Osteoblast (primary cell): ENCODE measurements around the gene EGLN3. TPM values are rescaled to one million over a fixed set of nuclear protein-coding genes. Genes with fewer than 3 reads are reported as not detected.
"Not testable (repeated sequence)": the region's sequence is repeated elsewhere in the genome, so short reads cannot be mapped to it uniquely, and the experiment has no call there.

Source experiments
- DNase-seq: peaks from one replicate; pipeline ENCODE4 v3.0.0; 2011; ENCODE audit warnings: low spot score, mixed read lengths; ENCODE audit not compliant: insufficient read length; ENCODE audit errors: missing footprints
- H2AFZ ChIP-seq: 2 replicates; pipeline ENCODE4 v1.6.0; 2011; ENCODE audit warnings: mild to moderate bottlenecking, low read length
- H3K27ac ChIP-seq: 2 replicates; pipeline ENCODE4 v1.5.1; 2011; ENCODE audit warnings: mild to moderate bottlenecking, low read depth, low read length, moderate library complexity
- H3K27me3 ChIP-seq: 2 replicates; pipeline ENCODE4 v1.6.0; 2012; ENCODE audit warnings: mild to moderate bottlenecking, control low read depth, inconsistent platforms, low read length, moderate library complexity; ENCODE audit not compliant: insufficient read depth
- H3K36me3 ChIP-seq: 2 replicates; pipeline ENCODE4 v1.5.1; 2011; ENCODE audit warnings: mild to moderate bottlenecking, low read length, control low read depth, moderate library complexity; ENCODE audit not compliant: insufficient read depth
- H3K4me1 ChIP-seq: 2 replicates; pipeline ENCODE4 v1.5.1; 2011; ENCODE audit warnings: mild to moderate bottlenecking, low read length, control low read depth, moderate library complexity; ENCODE audit not compliant: insufficient read depth
- H3K4me2 ChIP-seq: 2 replicates; pipeline ENCODE4 v1.6.0; 2011; ENCODE audit warnings: mild to moderate bottlenecking, low read length; ENCODE audit not compliant: insufficient read depth
- H3K4me3 ChIP-seq: fragments of 200-600 bp; sonication (generic); 3 replicates; pipeline ENCODE4 v1.5.1; 2012; ENCODE audit warnings: mild to moderate bottlenecking, low read length, inconsistent platforms; ENCODE audit not compliant: insufficient read depth
- H3K79me2 ChIP-seq: 2 replicates; pipeline ENCODE4 v1.6.0; 2012; ENCODE audit warnings: mild to moderate bottlenecking, low read length, control low read depth, inconsistent platforms; ENCODE audit not compliant: insufficient read depth
- H3K9me3 ChIP-seq: 2 replicates; pipeline ENCODE4 v1.5.1; 2011; ENCODE audit warnings: low read depth, low read length, control low read depth
- H4K20me1 ChIP-seq: 2 replicates; pipeline ENCODE4 v1.6.0; 2012; ENCODE audit warnings: mild to moderate bottlenecking, low read length, control low read depth; ENCODE audit not compliant: insufficient read depth
- total RNA-seq: library from RNA; depleted of rRNA; stranded (reverse); fragments of >200 nt; gene quantifications from 2 replicates; pipeline ENCODE4 v1.2.3, GENCODE V29; 2012
- TF ChIP-seq, protein P1 (sequence below): IDR thresholded peaks from 2 replicates; pipeline ENCODE4 v1.5.1; 2011; ENCODE audit warnings: mild to moderate bottlenecking, low read depth, low read length, moderate library complexity; ENCODE audit errors: extremely low read depth

Gene EGLN3
- total RNA-seq, 1 donor = under 0.01 TPM

DNA sequence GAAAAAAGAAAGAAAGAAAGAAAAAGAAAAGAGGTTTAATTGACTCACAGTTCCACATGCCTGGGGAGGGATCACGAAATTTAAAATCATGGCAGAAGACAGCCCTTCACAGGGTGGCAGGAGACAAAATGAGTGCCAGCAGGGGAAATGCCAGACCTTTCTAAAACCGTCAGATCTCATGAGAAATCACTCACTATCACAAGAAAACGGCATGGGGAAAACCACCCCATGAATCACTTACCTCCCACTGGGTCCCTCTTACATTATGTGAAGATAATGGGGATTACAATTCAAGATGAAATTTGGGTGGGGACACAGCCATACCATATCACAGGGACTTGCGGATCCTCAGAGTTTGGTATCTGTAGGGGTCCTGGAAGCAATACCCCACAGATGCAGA lies 16.3 kb upstream of the EGLN3 start:
- no peak overlapping the region for H2AFZ ChIP-seq
- H3K9me3 ChIP-seq = no peaks in the 10 kb centered on the region
- H3K79me2 ChIP-seq = no peaks in the 10 kb centered on the region
- DNase-seq = no peak
- H3K27me3 ChIP-seq = no peaks in the 10 kb centered on the region
- no peak overlapping the region for H3K27ac ChIP-seq
- no peaks in the 10 kb centered on the region for H3K36me3 ChIP-seq
- TF ChIP-seq, protein P1, sequence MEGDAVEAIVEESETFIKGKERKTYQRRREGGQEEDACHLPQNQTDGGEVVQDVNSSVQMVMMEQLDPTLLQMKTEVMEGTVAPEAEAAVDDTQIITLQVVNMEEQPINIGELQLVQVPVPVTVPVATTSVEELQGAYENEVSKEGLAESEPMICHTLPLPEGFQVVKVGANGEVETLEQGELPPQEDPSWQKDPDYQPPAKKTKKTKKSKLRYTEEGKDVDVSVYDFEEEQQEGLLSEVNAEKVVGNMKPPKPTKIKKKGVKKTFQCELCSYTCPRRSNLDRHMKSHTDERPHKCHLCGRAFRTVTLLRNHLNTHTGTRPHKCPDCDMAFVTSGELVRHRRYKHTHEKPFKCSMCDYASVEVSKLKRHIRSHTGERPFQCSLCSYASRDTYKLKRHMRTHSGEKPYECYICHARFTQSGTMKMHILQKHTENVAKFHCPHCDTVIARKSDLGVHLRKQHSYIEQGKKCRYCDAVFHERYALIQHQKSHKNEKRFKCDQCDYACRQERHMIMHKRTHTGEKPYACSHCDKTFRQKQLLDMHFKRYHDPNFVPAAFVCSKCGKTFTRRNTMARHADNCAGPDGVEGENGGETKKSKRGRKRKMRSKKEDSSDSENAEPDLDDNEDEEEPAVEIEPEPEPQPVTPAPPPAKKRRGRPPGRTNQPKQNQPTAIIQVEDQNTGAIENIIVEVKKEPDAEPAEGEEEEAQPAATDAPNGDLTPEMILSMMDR = no peak
- H3K4me1 ChIP-seq = no peaks in the 10 kb centered on the region
- H4K20me1 ChIP-seq = no peaks in the 10 kb centered on the region
- no peak overlapping the region for H3K4me2 ChIP-seq
- no peak overlapping the region for H3K4me3 ChIP-seq

DNA sequence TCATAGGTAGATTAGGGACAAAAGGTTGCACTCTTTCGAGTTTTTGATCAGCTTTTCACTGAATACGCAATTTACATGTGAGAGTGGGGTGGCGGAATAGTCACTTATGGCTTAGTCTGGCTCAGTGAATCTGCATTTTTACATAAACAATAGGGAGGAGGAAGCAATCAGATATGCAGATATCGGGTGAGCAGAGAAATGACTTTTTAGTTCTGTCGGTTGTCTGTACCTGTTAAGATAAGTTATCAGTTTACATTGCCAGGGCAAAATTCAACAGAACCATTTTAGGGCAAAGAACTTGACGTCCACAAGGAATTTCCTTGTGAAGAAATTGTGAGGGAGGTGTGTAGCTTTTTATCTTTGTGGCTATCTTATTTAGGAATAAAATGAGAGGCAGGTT lies 15.4 kb upstream of the EGLN3 start:
- Histone ChIP-seq H3K4me1 (no peaks in the 10 kb centered on the region), H3K36me3 (no peaks in the 10 kb centered on the region), H3K27me3 (no peaks in the 10 kb centered on the region), H3K27ac (no peak overlapping the region), H3K79me2 (no peaks in the 10 kb centered on the region), H4K20me1 (no peaks in the 10 kb centered on the region), H3K9me3 (no peaks in the 10 kb centered on the region), H3K4me3 (no peak overlapping the region), H2AFZ (no peak overlapping the region), H3K4me2 (no peak overlapping the region)
- DNase-seq = no peak
- TF ChIP-seq, protein P1 = no peak

DNA sequence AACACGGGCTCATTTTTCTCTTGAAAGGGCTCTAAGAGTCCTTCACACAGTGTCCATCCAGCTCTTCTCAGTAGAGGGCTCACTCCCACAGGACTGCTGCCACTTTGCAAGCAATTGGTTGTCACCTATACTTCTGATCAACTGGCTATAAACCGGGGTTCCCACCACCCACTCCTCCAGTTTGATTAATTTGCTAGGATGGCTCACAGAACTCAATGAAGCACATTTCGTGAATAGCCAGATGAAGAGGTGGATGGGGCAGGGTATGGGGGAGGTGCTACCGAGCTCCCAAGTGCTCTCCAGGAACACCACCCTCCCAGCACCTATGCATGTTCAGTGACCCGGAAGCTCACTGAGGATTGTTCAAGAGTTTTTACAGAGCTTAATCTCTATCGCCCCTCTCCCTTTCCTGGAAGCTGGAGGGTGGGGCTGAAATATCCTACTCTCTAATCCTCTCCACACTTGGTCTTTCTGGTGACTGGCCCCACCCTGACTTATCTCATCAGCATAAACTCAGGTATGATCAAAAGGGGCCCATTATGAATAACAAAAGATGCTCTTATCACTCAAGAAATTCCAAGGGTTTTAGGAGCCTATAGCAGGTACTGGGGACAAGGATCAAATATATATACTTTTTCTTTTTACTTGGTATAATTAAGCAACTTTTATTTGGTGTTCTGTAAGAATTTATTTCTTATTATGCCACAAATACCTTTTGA lies 13.9 kb upstream of the EGLN3 start:
- no peaks in the 10 kb centered on the region for H3K9me3 ChIP-seq
- H3K4me3 ChIP-seq = no peak overlapping the region
- H2AFZ ChIP-seq = no peak overlapping the region
- no peak overlapping the region for H3K4me2 ChIP-seq
- no peaks in the 10 kb centered on the region for H3K79me2 ChIP-seq
- no peaks in the 10 kb centered on the region for H4K20me1 ChIP-seq
- DNase-seq = no peak
- H3K4me1 ChIP-seq = no peaks in the 10 kb centered on the region
- TF ChIP-seq, protein P1 = no peak
- H3K27ac ChIP-seq = no peak overlapping the region
- no peaks in the 10 kb centered on the region for H3K27me3 ChIP-seq
- H3K36me3 ChIP-seq = no peaks in the 10 kb centered on the region

DNA sequence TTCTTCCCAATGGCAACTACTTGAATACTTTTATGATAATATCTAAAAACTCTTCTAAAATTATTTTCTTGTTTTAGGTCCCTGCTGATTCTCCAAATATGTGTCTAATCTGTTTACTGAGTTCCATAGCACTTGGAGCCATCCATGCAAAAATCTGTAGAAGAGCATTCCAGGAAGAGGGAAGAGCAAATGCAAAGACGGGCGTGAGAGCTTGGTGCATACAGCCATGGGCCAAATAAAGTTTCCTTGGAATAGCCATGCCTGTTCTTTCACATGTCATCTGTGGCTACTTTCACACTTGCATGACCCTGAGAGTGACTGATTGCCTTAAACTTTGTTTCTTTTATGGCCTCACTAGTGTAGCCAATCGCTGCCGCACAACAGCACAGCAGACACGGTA lies 13.0 kb upstream of the EGLN3 start:
- Histone ChIP-seq H3K79me2 (no peaks in the 10 kb centered on the region), H3K36me3 (no peaks in the 10 kb centered on the region), H3K4me2 (no peak overlapping the region), H3K9me3 (no peaks in the 10 kb centered on the region), H2AFZ (no peak overlapping the region), H3K27me3 (no peaks in the 10 kb centered on the region), H4K20me1 (no peaks in the 10 kb centered on the region), H3K27ac (no peak overlapping the region), H3K4me1 (no peaks in the 10 kb centered on the region), H3K4me3 (no peak overlapping the region)
- TF ChIP-seq, protein P1 = no peak
- no peak for DNase-seq

DNA sequence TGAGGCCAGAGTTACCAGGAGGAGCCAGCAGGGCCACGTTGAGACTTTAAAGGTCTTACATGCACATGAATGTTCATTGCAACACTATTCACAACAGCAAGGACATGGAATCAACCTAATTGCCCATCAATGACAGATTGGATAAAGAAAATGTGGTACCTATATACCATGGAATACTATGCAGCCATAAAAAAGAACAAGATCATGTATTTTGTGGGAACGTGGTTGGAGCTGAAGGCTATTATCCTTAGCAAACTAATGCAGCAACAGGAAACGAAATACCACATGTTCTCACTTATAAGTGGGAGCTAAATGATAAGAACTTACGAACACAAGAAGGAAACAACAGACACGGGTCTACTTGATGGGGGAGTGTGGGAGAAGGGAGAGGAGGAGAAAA lies 11.6 kb upstream of the EGLN3 start:
- H3K27ac ChIP-seq, H3K4me3 ChIP-seq, H3K4me2 ChIP-seq, H3K9me3 ChIP-seq, DNase-seq, H3K27me3 ChIP-seq, H2AFZ ChIP-seq, H4K20me1 ChIP-seq, H3K36me3 ChIP-seq, H3K79me2 ChIP-seq, H3K4me1 ChIP-seq: not testable (repeated sequence)
